HuH-7.5 (cell line): ENCODE results near the gene FTHL17.

Experiments used
- DNase-seq: peaks from one replicate; pipeline ENCODE4 v3.0.0; 2011; ENCODE audit warnings: low spot score

Gene FTHL17

GRCh38 chrX:31038575-31039326 is 33.1 kb downstream of the FTHL17 start:
- DNase-seq = no peak

- no peak for DNase-seq
These were observed 34.9 kb downstream of the FTHL17 start for GRCh38 chrX:31036895-31037294.

GRCh38 chrX:31027351-31027750 is 44.5 kb downstream of the FTHL17 start:
- DNase-seq = no peak

GRCh38 chrX:31024866-31025265 is 47.0 kb downstream of the FTHL17 start:
- no peak for DNase-seq

- DNase-seq = no peak
These were observed 50.3 kb downstream of the FTHL17 start for GRCh38 chrX:31021537-31021936.
